ENCODE measurements around the gene ZBTB24. TPM values are rescaled to one million over a fixed set of nuclear protein-coding genes. Genes with fewer than 3 reads are reported as not detected.

Gene ZBTB24
- total RNA-seq, 1 donor from 2014 or later, result 8.5 TPM

DNA sequence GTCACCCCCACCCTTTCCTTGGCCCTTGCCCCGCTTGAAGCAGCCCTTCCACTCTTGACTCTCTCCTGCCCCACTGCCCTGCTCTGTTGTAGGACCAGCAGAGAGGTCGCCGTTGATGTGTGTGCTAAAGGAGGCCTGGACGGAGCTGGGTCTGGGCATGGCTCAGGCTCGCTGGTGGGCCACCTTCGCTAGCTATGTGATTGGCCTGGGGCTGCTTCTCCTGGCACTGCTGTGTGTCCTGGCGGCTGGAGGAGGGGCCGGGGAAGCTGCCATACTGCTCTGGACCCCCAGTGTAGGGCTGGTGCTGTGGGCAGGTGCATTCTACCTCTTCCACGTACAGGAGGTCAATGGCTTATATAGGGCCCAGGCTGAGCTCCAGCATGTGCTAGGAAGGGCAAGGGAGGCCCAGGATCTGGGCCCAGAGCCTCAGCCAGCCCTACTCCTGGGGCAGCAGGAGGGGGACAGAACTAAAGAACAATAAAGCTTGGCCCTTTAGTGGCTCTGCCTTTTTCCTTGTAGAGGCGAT lies 39.5 kb downstream of the ZBTB24 start:
- peaks cover 36% of the 10 kb centered on the region for H3K36me3 ChIP-seq
- peaks cover 11% of the 10 kb centered on the region for H3K4me1 ChIP-seq
- intact Hi-C loops (cut with DNase I), result no loop called here
- H3K4me3 ChIP-seq, result no peak overlapping the region
- DNase-seq (no peak), ATAC-seq (no peak)
- H3K27me3 ChIP-seq, result no peaks in the 10 kb centered on the region
- no peak for TF ChIP-seq CTCF (IDR thresholded peaks at IDR 0.05)
- no peak overlapping the region for H3K27ac ChIP-seq
- no peaks in the 10 kb centered on the region for H3K9me3 ChIP-seq

DNA sequence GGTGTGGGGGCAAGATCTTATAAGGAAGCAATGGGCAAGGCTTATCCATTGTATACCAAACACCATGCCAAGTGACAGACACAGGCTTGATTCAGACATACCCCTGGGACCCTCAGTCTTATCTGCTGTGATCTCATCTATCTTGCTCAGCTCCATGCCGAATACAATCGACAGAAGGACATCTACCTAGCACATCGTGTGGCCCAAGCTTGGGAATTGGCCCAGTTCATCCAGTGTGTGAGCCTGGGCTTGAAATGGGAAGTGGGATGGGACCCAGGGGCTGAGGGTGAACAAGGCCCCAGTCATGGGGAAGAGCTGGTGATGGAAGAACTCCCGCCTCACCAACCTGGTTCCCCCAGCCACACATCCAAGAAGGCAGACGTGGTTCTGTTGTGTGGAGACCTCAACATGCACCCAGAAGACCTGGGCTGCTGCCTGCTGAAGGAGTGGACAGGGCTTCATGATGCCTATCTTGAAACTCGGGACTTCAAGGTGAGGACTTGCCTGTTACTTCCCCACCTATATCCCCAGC lies 40.6 kb downstream of the ZBTB24 start:
- no peak overlapping the region for H3K4me3 ChIP-seq

GRCh38 chr6:109441069-109441816 lies 41.8 kb downstream of the ZBTB24 start:
- intact Hi-C loops (cut with DNase I), result no loop called here
- DNase-seq, result peak; percentile 79
- TF ChIP-seq CTCF (IDR thresholded peaks at IDR 0.05), result no peak

More for the DNA sequence above, 40.6 kb downstream of the ZBTB24 start:
- intact Hi-C loops (cut with DNase I), result no loop called here
- Histone ChIP-seq H3K4me1 (peaks cover 11% of the 10 kb centered on the region), H3K27me3 (no peaks in the 10 kb centered on the region), H3K27ac (no peak overlapping the region), H3K36me3 (peaks cover 36% of the 10 kb centered on the region), H3K9me3 (no peaks in the 10 kb centered on the region)
- ATAC-seq (no peak), DNase-seq (no peak)
- no peak for TF ChIP-seq CTCF (IDR thresholded peaks at IDR 0.05)

GRCh38 chr6:109440331-109441068 lies 42.5 kb downstream of the ZBTB24 start, which contains the start of the genes PPIL6 and SMPD2:
TSS of gene PPIL6 (minus strand) at chr6:109440628. CDS start at chr6:109440590, 38 bp downstream.
TSS of gene SMPD2 (plus strand) at chr6:109440724. CDS start at chr6:109441122, 398 bp downstream.
- intact Hi-C loops (cut with DNase I), result no loop called here
- ATAC-seq, result peak; percentile 95
- TF ChIP-seq CTCF (IDR thresholded peaks at IDR 0.05), result peak; percentile 34
- Histone ChIP-seq H3K27ac (peak within 1 kb of the TSS; percentile 94), H3K36me3 (peaks cover 21% of the 10 kb centered on the region), H3K4me3 (peak within 1 kb of the TSS; percentile 91), H3K9me3 (no peaks in the 10 kb centered on the region), H3K27me3 (no peaks in the 10 kb centered on the region), H3K4me1 (peaks cover 11% of the 10 kb centered on the region)
- peak; percentile 95 for DNase-seq

More at GRCh38 chr6:109441069-109441816, 41.8 kb downstream of the ZBTB24 start:
- Histone ChIP-seq H3K4me3 (peak overlapping the region; percentile 91), H3K27ac (peak overlapping the region; percentile 94), H3K4me1 (peaks cover 11% of the 10 kb centered on the region), H3K36me3 (peaks cover 27% of the 10 kb centered on the region), H3K9me3 (no peaks in the 10 kb centered on the region), H3K27me3 (no peaks in the 10 kb centered on the region)
- ATAC-seq, result peak; percentile 57

GRCh38 chr6:109436041-109436440 lies 47.0 kb downstream of the ZBTB24 start:
- Histone ChIP-seq H3K9me3 (no peaks in the 10 kb centered on the region), H3K4me3 (no peak overlapping the region), H3K27ac (no peak overlapping the region), H3K27me3 (no peaks in the 10 kb centered on the region), H3K4me1 (no peaks in the 10 kb centered on the region), H3K36me3 (no peaks in the 10 kb centered on the region)
- ATAC-seq, result no peak
- DNase-seq, result no peak
- intact Hi-C loops (cut with DNase I), result no loop called here
- no peak for TF ChIP-seq CTCF (IDR thresholded peaks at IDR 0.05)
